ENCODE measurements around the gene EREG.
"Not testable (repeated sequence)": the region's sequence is repeated elsewhere in the genome, so short reads cannot be mapped to it uniquely, and the experiment has no call there.

The EREG gene

DNA sequence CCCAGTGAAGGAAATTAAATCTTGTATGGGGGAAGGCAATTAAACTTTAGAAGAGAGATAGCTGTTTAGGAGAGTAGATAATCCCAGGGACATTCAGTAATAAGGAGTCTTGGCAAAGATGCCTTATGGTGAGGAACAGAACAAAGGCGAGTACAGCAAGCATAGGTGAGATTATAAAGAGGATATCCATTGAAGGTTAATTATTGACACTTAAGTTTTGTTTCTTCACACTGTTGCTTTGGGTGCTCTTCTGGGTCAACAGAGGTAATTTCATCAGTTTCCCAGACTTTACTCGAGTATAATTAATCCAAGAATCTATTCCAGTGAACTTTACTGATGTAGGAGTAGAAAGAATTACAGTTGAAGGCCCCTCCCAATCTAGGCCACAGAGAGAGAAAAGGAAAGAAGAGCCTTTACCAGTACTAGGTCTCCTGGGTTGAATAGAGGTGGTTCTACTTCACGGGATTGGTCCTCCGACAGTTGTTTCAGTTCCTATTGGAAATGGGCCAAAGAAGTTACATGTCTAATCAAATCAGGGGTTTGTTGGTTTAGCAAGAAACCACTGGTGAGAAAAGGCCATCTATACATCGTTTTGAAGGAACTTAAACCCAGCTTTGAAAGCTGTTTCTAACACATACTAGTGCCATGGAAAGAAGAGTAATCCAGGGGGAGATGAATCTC, 29.5 kb upstream of the EREG start:
- H3K4me3 ChIP-seq (ENCODE audit: low read depth, low read length): no peak overlapping the region
- TF ChIP-seq, protein P1, sequence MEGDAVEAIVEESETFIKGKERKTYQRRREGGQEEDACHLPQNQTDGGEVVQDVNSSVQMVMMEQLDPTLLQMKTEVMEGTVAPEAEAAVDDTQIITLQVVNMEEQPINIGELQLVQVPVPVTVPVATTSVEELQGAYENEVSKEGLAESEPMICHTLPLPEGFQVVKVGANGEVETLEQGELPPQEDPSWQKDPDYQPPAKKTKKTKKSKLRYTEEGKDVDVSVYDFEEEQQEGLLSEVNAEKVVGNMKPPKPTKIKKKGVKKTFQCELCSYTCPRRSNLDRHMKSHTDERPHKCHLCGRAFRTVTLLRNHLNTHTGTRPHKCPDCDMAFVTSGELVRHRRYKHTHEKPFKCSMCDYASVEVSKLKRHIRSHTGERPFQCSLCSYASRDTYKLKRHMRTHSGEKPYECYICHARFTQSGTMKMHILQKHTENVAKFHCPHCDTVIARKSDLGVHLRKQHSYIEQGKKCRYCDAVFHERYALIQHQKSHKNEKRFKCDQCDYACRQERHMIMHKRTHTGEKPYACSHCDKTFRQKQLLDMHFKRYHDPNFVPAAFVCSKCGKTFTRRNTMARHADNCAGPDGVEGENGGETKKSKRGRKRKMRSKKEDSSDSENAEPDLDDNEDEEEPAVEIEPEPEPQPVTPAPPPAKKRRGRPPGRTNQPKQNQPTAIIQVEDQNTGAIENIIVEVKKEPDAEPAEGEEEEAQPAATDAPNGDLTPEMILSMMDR (IDR thresholded peaks at IDR 0.05; ENCODE audit: low read depth, low read length): no peak
- TF ChIP-seq, protein P2, sequence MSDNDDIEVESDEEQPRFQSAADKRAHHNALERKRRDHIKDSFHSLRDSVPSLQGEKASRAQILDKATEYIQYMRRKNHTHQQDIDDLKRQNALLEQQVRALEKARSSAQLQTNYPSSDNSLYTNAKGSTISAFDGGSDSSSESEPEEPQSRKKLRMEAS (IDR thresholded peaks at IDR 0.05; ENCODE audit: low read depth, low read length): no peak
- no peak for TF ChIP-seq MYC (IDR thresholded peaks at IDR 0.05; ENCODE audit: low read depth, low read length)
- no peak for TF ChIP-seq POLR2A (IDR thresholded peaks at IDR 0.05; ENCODE audit: extremely low read depth, insufficient read length)
- no peak for DNase-seq (ENCODE audit: low read depth)

DNA sequence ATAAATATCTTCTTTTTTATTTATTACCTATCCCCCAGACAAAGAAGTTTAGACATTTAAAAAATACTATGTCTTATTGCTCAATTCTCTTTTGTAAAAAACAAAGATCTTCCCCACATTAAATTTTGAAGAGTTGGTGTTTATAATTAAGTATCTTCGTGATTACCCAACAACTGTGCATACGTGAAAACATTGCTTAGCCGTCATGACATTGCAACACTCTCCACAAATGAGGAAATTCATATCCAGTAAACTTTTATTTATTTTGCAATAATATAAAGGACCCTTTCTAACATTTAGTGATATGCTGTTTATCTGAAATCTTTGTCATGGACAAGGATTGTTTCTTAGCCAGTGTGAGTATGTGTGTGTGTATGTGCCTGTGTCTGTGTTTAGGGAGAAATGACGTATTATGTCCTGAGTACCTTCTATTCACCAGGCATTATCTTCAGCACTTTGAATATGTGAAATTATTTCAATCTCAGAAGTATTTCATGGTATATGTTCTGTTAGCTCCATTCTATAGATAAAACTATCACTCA, 26.1 kb upstream of the EREG start:
- peak; percentile 68 for DNase-seq (ENCODE audit: low read depth)
- H3K4me3 ChIP-seq (ENCODE audit: low read depth, low read length): no peak overlapping the region
- TF ChIP-seq, protein P2 (IDR thresholded peaks at IDR 0.05; ENCODE audit: low read depth, low read length): no peak
- no peak for TF ChIP-seq POLR2A (IDR thresholded peaks at IDR 0.05; ENCODE audit: extremely low read depth, insufficient read length)
- no peak for TF ChIP-seq MYC (IDR thresholded peaks at IDR 0.05; ENCODE audit: low read depth, low read length)
- TF ChIP-seq, protein P1 (IDR thresholded peaks at IDR 0.05; ENCODE audit: low read depth, low read length): no peak

DNA sequence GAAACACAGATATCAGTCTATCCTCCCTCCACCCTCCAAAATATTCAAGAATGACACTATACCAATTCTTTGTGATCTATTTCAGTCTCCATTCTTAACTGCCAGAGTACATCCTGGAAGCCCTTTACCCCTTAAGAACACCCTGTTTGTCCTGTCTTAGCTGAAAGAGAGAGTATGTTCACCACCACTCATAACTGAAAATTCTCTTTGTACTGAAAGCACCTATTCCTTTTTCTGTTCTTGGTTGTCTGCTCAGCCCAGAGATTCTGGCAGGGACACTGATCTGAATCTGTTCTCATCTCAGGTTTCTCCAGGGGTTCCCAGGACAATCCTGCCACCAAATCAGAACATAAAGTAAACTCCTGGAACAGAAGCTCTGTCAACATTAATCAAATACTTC, 25.4 kb upstream of the EREG start:
- no peak for TF ChIP-seq POLR2A (IDR thresholded peaks at IDR 0.05; ENCODE audit: extremely low read depth, insufficient read length)
- TF ChIP-seq, protein P2 (IDR thresholded peaks at IDR 0.05; ENCODE audit: low read depth, low read length): no peak
- TF ChIP-seq MYC (IDR thresholded peaks at IDR 0.05; ENCODE audit: low read depth, low read length): no peak
- TF ChIP-seq, protein P1 (IDR thresholded peaks at IDR 0.05; ENCODE audit: low read depth, low read length): no peak
- DNase-seq (ENCODE audit: low read depth): no peak

DNA sequence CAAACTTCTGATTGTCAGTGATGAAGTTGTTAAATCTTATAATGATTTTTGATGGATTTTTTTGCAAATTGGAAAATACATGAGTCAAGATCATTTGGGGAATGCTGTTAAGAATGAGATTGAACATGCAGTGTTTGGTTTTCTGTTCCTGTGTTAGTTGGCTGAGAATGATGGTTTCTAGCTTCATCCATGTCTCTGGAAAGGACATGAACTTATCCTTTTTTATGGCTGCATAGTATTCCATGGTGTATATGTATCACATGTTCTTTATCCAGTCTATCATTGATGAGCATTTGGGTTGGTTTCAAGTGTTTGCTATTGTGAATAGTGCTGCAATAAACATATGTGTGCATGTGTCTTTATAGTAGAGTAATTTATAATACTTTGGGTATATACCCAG, 24.5 kb upstream of the EREG start:
- not testable (repeated sequence) for H3K4me3 ChIP-seq (ENCODE audit: low read depth, low read length)

More for the DNA sequence above, 25.4 kb upstream of the EREG start:
- no peak overlapping the region for H3K4me3 ChIP-seq (ENCODE audit: low read depth, low read length)

DNA sequence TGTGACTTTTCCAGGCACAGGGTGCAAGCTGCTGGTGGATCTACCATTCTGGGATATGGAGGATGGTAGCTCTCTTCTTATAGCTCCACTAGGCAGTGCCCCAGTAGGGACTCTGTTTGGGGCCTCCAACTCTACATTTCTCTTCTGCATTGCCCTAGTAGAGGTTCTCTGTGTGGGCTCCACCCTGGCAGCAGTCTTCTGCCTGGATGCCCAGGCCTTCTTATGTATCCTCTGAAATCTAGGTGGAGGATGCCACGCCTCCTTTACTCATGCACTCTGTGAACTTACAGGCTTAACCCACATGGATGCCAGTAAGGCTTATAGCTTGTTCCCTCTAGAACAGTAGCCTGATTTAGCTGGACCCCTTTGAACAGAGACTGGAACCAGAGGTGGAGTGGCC, 20.9 kb upstream of the EREG start:
- no peak for DNase-seq (ENCODE audit: low read depth)
- TF ChIP-seq, protein P1 (IDR thresholded peaks at IDR 0.05; ENCODE audit: low read depth, low read length): no peak
- TF ChIP-seq, protein P2 (IDR thresholded peaks at IDR 0.05; ENCODE audit: low read depth, low read length): no peak
- TF ChIP-seq MYC (IDR thresholded peaks at IDR 0.05; ENCODE audit: low read depth, low read length) (no peak), POLR2A (IDR thresholded peaks at IDR 0.05; ENCODE audit: extremely low read depth, insufficient read length) (no peak)
- H3K4me3 ChIP-seq (ENCODE audit: low read depth, low read length): no peak overlapping the region

More for the DNA sequence above, 24.5 kb upstream of the EREG start:
- DNase-seq (ENCODE audit: low read depth): not testable (repeated sequence)

DNA sequence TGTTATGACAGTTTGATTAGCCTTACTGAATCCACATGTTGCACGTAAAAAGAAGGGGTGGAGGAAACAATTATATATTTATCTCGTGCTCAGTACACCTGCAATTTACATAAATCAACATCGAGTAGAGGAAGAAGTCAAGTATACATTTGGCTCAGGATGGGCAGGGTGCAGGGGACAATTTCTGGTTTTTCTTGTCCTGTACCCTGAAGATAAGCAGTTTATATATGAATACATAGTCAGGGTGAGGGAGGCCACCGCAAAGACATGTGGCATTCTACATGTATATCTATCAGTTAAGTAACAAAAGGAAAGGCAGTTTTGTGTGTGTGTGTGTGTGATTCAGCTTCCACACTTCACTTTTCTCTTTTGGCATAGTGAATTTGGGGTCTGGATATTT, 11.1 kb upstream of the EREG start:
- TF ChIP-seq, protein P1 (IDR thresholded peaks at IDR 0.05; ENCODE audit: low read depth, low read length): no peak
- TF ChIP-seq MYC (IDR thresholded peaks at IDR 0.05; ENCODE audit: low read depth, low read length) (no peak), POLR2A (IDR thresholded peaks at IDR 0.05; ENCODE audit: extremely low read depth, insufficient read length) (no peak)
- TF ChIP-seq, protein P2 (IDR thresholded peaks at IDR 0.05; ENCODE audit: low read depth, low read length): no peak
- no peak for DNase-seq (ENCODE audit: low read depth)
- H3K4me3 ChIP-seq (ENCODE audit: low read depth, low read length): no peak overlapping the region

All from NB4 (cell line).